Panc1 (cell line): ENCODE measurements around the gene KLK7.

Experiments
- POLR2AphosphoS5 ChIP-seq: IDR thresholded peaks from 2 replicates; pipeline ENCODE4 v1.6.1; 2012; ENCODE audit warnings: mild to moderate bottlenecking, low read depth, low read length, moderate library complexity
- SIN3A ChIP-seq: IDR thresholded peaks from 2 replicates; pipeline ENCODE4 v1.6.1; 2012; ENCODE audit warnings: low read depth, mild to moderate bottlenecking, low read length, moderate library complexity, borderline replicate concordance; ENCODE audit not compliant: insufficient read depth
- TCF7L2 ChIP-seq: IDR thresholded peaks from 2 replicates; pipeline ENCODE4 v1.6.1; 2011; ENCODE audit warnings: mild to moderate bottlenecking, low read depth, low read length, inconsistent platforms
- TF ChIP-seq, protein P1 (sequence below): fragments of 450-650 bp; IDR thresholded peaks from 2 replicates; pipeline ENCODE4 v1.5.1; 2017; ENCODE audit warnings: mild to moderate bottlenecking
- TF ChIP-seq, protein P2 (sequence below), 2 experiments: IDR thresholded peaks; 2 replicates each; pipeline ENCODE4 v1.6.1; 2011 to 2012; ENCODE audit warnings: low read depth in 2 of 2, control low read depth in 1 of 2, low read length in 1 of 2, mild to moderate bottlenecking in 1 of 2, moderate library complexity in 1 of 2; ENCODE audit not compliant: insufficient read depth in 1 of 2

DNA sequence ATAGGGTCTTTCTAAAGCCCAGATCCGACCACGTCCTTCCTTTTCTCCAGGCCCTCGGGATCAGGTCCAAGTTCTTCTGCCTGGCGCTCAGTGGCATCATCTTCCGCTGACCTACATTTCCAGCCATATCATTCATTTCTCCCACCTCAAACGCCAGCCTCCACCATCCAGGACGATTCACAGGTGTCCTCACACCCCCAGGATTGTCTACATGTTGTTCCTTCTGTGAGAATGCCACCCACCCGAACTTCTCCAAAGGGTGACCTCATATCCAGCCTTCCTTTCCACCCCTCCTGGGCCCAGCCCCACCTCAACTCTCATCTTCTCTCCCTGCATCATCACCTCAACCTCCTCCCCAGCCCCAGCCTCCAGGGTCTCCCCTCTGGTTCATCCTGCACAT, 26.1 kb downstream of the KLK7 start:
- TF ChIP-seq, protein P1, sequence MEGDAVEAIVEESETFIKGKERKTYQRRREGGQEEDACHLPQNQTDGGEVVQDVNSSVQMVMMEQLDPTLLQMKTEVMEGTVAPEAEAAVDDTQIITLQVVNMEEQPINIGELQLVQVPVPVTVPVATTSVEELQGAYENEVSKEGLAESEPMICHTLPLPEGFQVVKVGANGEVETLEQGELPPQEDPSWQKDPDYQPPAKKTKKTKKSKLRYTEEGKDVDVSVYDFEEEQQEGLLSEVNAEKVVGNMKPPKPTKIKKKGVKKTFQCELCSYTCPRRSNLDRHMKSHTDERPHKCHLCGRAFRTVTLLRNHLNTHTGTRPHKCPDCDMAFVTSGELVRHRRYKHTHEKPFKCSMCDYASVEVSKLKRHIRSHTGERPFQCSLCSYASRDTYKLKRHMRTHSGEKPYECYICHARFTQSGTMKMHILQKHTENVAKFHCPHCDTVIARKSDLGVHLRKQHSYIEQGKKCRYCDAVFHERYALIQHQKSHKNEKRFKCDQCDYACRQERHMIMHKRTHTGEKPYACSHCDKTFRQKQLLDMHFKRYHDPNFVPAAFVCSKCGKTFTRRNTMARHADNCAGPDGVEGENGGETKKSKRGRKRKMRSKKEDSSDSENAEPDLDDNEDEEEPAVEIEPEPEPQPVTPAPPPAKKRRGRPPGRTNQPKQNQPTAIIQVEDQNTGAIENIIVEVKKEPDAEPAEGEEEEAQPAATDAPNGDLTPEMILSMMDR = no peak
- TF ChIP-seq, protein P2, sequence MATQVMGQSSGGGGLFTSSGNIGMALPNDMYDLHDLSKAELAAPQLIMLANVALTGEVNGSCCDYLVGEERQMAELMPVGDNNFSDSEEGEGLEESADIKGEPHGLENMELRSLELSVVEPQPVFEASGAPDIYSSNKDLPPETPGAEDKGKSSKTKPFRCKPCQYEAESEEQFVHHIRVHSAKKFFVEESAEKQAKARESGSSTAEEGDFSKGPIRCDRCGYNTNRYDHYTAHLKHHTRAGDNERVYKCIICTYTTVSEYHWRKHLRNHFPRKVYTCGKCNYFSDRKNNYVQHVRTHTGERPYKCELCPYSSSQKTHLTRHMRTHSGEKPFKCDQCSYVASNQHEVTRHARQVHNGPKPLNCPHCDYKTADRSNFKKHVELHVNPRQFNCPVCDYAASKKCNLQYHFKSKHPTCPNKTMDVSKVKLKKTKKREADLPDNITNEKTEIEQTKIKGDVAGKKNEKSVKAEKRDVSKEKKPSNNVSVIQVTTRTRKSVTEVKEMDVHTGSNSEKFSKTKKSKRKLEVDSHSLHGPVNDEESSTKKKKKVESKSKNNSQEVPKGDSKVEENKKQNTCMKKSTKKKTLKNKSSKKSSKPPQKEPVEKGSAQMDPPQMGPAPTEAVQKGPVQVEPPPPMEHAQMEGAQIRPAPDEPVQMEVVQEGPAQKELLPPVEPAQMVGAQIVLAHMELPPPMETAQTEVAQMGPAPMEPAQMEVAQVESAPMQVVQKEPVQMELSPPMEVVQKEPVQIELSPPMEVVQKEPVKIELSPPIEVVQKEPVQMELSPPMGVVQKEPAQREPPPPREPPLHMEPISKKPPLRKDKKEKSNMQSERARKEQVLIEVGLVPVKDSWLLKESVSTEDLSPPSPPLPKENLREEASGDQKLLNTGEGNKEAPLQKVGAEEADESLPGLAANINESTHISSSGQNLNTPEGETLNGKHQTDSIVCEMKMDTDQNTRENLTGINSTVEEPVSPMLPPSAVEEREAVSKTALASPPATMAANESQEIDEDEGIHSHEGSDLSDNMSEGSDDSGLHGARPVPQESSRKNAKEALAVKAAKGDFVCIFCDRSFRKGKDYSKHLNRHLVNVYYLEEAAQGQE (IDR thresholded peaks at IDR 0.05; ENCODE audit: insufficient read depth in 1 of 2, low read depth in 2 of 2, low read length in 1 of 2) = no peak
- TF ChIP-seq SIN3A = no peak
- no peak for TF ChIP-seq POLR2AphosphoS5
- no peak for TF ChIP-seq TCF7L2
